Measurements from ENCODE around the gene ATF5. TPM values are rescaled to one million over a fixed set of nuclear protein-coding genes. Genes with fewer than 3 reads are reported as not detected.

ATF5 gene
- polyA plus RNA-seq, 3 donors: 5.8 to 22.1 (median 6.0) TPM

DNA sequence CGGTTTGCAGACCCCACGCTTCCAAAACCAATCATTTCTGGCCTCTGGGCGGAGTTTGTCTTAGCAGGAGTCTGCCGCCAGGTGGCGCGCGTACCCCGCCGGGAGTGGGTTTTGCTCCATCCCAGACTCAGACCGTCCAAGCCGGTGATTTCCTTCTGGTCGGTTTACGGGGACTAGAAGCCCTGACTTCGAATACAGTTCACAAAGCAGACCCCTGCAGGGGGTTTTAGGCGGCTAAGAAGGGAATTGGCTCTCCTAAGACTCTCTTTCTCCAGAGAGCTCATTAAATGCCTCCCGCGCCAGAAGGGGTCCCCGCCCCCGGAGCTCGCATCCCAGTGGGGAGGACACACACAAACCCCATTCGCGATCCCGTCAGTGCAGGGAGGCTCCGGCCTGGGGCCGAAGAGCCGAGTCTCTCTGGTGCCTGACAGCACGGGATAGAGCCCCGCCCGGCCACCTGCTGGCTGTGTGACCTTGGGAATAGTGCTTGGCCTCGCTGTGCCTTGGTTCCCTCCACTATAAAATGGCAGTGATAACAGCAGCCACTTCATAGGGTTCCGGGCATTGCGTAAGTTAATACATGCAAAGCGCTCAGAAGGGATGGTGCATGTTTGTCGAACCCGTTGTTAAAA lies 8.9 kb downstream of the ATF5 start:
- Histone ChIP-seq H3K4me2 (replicated peaks; ENCODE audit: extremely low read depth, low read length, poor library complexity, severe bottlenecking) (peak overlapping the region; percentile 49), H3K9ac (ENCODE audit: insufficient read depth, low read length, poor library complexity, severe bottlenecking) (no peak overlapping the region), H3K79me2 (ENCODE audit: insufficient read depth, low read length) (no peaks in the 10 kb centered on the region), H3K4me1 (ENCODE audit: control insufficient read depth in 1 of 2, insufficient read depth in 2 of 2, low read length in 2 of 2) (peaks cover 14 to 16% of the 10 kb centered on the region in 2 donors), H3K27ac (ENCODE audit: low read depth in 1 of 2, low read length in 2 of 2) (no peak overlapping the region), H4K20me1 (ENCODE audit: insufficient read depth, low read length) (peaks cover 8% of the 10 kb centered on the region), H3K27me3 (ENCODE audit: control insufficient read depth in 2 of 2, insufficient read depth in 2 of 2, low read length in 2 of 2) (no peaks in the 10 kb centered on the region), H2AFZ (ENCODE audit: insufficient read depth, low read depth, low read length, poor library complexity, severe bottlenecking) (peak overlapping the region; percentile 41), H3K9me3 (replicated peaks in 1 of 2; ENCODE audit: control insufficient read depth in 1 of 2, insufficient read depth in 1 of 2, low read length in 2 of 2) (no peaks in the 10 kb centered on the region), H3K36me3 (replicated peaks in 1 of 2; ENCODE audit: control insufficient read depth in 1 of 2, insufficient read depth in 2 of 2, low read length in 2 of 2) (peaks cover 0 to 4% of the 10 kb centered on the region in 2 donors), H3K4me3 (replicated peaks in 1 of 3; ENCODE audit: low read depth in 2 of 3, low read length in 3 of 3) (peak overlapping the region in 1 of 3 experiments; percentile 52)
- peaks cover 21% of the 10 kb centered on the region for H3K4me1 Mint-ChIP-seq
- TF ChIP-seq, protein P1, sequence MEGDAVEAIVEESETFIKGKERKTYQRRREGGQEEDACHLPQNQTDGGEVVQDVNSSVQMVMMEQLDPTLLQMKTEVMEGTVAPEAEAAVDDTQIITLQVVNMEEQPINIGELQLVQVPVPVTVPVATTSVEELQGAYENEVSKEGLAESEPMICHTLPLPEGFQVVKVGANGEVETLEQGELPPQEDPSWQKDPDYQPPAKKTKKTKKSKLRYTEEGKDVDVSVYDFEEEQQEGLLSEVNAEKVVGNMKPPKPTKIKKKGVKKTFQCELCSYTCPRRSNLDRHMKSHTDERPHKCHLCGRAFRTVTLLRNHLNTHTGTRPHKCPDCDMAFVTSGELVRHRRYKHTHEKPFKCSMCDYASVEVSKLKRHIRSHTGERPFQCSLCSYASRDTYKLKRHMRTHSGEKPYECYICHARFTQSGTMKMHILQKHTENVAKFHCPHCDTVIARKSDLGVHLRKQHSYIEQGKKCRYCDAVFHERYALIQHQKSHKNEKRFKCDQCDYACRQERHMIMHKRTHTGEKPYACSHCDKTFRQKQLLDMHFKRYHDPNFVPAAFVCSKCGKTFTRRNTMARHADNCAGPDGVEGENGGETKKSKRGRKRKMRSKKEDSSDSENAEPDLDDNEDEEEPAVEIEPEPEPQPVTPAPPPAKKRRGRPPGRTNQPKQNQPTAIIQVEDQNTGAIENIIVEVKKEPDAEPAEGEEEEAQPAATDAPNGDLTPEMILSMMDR (IDR thresholded peaks at IDR 0.05): peak; percentile 99
- peak overlapping the region in 1 of 2 donors; percentile 4 for H3K4me3 Mint-ChIP-seq
- H3K36me3 Mint-ChIP-seq: peaks cover 6 to 8% of the 10 kb centered on the region in 2 donors
- intact Hi-C loops (cut with micrococcal nuclease): loop anchor here (1.0 kb wide), 1 partner anchor 45 kb away; no protein-coding TSS in a partner anchor
- peak; percentile 69 to 77 (median 76) for DNase-seq
- H3K9me3 Mint-ChIP-seq: peaks cover 0 to 4% (median 0%) of the 10 kb centered on the region in 7 donors
- WGBS (ENCODE audit: insufficient coverage): 28% methylated on average over 32 of the region's 35 CpGs
- H3K27ac Mint-ChIP-seq: no peak overlapping the region
- peaks cover 5 to 20% (median 7%) of the 10 kb centered on the region in 3 donors for H3K27me3 Mint-ChIP-seq (ENCODE audit: low read depth in 3 of 3)

DNA sequence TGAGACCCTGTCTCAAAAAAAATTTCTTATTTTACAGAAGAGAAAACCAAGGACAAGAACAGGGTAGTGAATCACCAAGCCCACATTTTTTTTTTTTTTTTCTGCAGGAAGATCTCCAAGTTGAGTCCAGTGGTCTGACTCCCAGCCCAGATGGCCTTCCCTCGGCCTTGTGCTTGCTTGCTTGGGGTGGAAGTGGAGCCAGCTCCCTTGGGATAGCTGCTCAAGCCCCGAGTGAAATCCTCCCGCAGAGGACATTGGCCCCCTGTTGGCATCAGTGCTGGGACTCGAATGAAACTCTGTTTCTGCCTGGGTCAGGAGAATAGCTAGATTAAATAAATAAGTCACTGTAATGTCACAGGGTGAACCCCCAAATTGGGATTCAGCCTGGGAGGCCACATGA lies 9.7 kb downstream of the ATF5 start:
- Histone ChIP-seq H3K36me3 (replicated peaks in 1 of 2; ENCODE audit: control insufficient read depth in 1 of 2, insufficient read depth in 2 of 2, low read length in 2 of 2) (no peaks in the 10 kb centered on the region), H2AFZ (ENCODE audit: insufficient read depth, low read depth, low read length, poor library complexity, severe bottlenecking) (no peak overlapping the region), H3K9me3 (replicated peaks in 1 of 2; ENCODE audit: control insufficient read depth in 1 of 2, insufficient read depth in 1 of 2, low read length in 2 of 2) (no peaks in the 10 kb centered on the region), H3K27me3 (ENCODE audit: control insufficient read depth in 2 of 2, insufficient read depth in 2 of 2, low read length in 2 of 2) (no peaks in the 10 kb centered on the region), H3K4me3 (replicated peaks in 1 of 3; ENCODE audit: low read depth in 2 of 3, low read length in 3 of 3) (no peak overlapping the region), H3K4me2 (replicated peaks; ENCODE audit: extremely low read depth, low read length, poor library complexity, severe bottlenecking) (no peak overlapping the region), H3K9ac (ENCODE audit: insufficient read depth, low read length, poor library complexity, severe bottlenecking) (no peak overlapping the region), H4K20me1 (ENCODE audit: insufficient read depth, low read length) (peaks cover under 1% of the 10 kb centered on the region), H3K4me1 (ENCODE audit: control insufficient read depth in 1 of 2, insufficient read depth in 2 of 2, low read length in 2 of 2) (peaks cover 14 to 16% of the 10 kb centered on the region in 2 donors), H3K27ac (ENCODE audit: low read depth in 1 of 2, low read length in 2 of 2) (no peak overlapping the region), H3K79me2 (ENCODE audit: insufficient read depth, low read length) (no peaks in the 10 kb centered on the region)
- no peak overlapping the region for H3K27ac Mint-ChIP-seq
- TF ChIP-seq, protein P1 (IDR thresholded peaks at IDR 0.05): no peak
- H3K27me3 Mint-ChIP-seq (ENCODE audit: low read depth in 3 of 3): peaks cover 5 to 23% (median 7%) of the 10 kb centered on the region in 3 donors
- H3K4me3 Mint-ChIP-seq: no peak overlapping the region
- peaks cover 19% of the 10 kb centered on the region for H3K4me1 Mint-ChIP-seq
- peaks cover 0 to under 1% (median 0%) of the 10 kb centered on the region in 7 donors for H3K9me3 Mint-ChIP-seq
- 98% methylated on average over 4 of the region's 4 CpGs for WGBS (ENCODE audit: insufficient coverage)
- DNase-seq: no peak
- intact Hi-C loops (cut with micrococcal nuclease): no loop called here
- H3K36me3 Mint-ChIP-seq: peaks cover 0 to under 1% of the 10 kb centered on the region in 2 donors

All from CD14-positive monocyte (primary cell).